ENCODE results near the gene ADAM8. TPM values are rescaled to one million over a fixed set of nuclear protein-coding genes. Genes with fewer than 3 reads are reported as not detected.
A peak's percentile ranks its signal among the peaks of the same experiment; 100 is the strongest.
"Not testable (repeated sequence)": the region's sequence is repeated elsewhere in the genome, so short reads cannot be mapped to it uniquely, and the experiment has no call there.

The ADAM8 gene
- total RNA-seq, 1 donor from 2014 or later, result 16.9 TPM

- DNase-seq (ENCODE audit: low spot score in 2 of 2, unreplicated experiment in 2 of 2), result no peak
- Mint-ChIP-seq H3K4me1 (peaks cover 8% of the 10 kb centered on the region), H3K36me3 (no peaks in the 10 kb centered on the region), H3K27ac (no peak overlapping the region), H3K4me3 (no peak overlapping the region), H3K9me3 (no peaks in the 10 kb centered on the region), H3K27me3 (ENCODE audit: low read depth) (peaks cover 83% of the 10 kb centered on the region)
- TF ChIP-seq CTCF (IDR thresholded peaks at IDR 0.05; ENCODE audit: unreplicated experiment), result no peak
Measured at GRCh38 chr10:133235265-133235855, 41.3 kb downstream of the ADAM8 start.

- not testable (repeated sequence) for H3K27ac Mint-ChIP-seq; DNase-seq (ENCODE audit: low spot score in 2 of 2, unreplicated experiment in 2 of 2); H3K36me3 Mint-ChIP-seq; H3K4me1 Mint-ChIP-seq; H3K4me3 Mint-ChIP-seq; H3K9me3 Mint-ChIP-seq
- H3K27me3 Mint-ChIP-seq (ENCODE audit: low read depth), result peaks cover 80% of the 10 kb centered on the region
Measured at GRCh38 chr10:133234796-133235195, 41.9 kb downstream of the ADAM8 start.

- Mint-ChIP-seq H3K27me3 (ENCODE audit: low read depth) (peaks cover 80% of the 10 kb centered on the region), H3K4me1 (peaks cover 14% of the 10 kb centered on the region), H3K4me3 (no peak overlapping the region), H3K9me3 (no peaks in the 10 kb centered on the region), H3K36me3 (no peaks in the 10 kb centered on the region), H3K27ac (no peak overlapping the region)
- no peak for DNase-seq (ENCODE audit: low spot score in 2 of 2, unreplicated experiment in 2 of 2)
- TF ChIP-seq CTCF (IDR thresholded peaks at IDR 0.05; ENCODE audit: unreplicated experiment), result no peak
Measured at GRCh38 chr10:133231946-133232574, 44.6 kb downstream of the ADAM8 start.

GRCh38 chr10:133231244-133231945, 45.3 kb downstream of the ADAM8 start:
- Mint-ChIP-seq H3K9me3 (no peaks in the 10 kb centered on the region), H3K27me3 (ENCODE audit: low read depth) (peaks cover 86% of the 10 kb centered on the region), H3K36me3 (no peaks in the 10 kb centered on the region), H3K4me1 (peaks cover 14% of the 10 kb centered on the region), H3K27ac (no peak overlapping the region), H3K4me3 (peak overlapping the region; percentile 36)
- TF ChIP-seq CTCF (IDR thresholded peaks at IDR 0.05; ENCODE audit: unreplicated experiment), result no peak
- DNase-seq (ENCODE audit: low spot score in 2 of 2, unreplicated experiment in 2 of 2), result no peak

- peaks cover 87% of the 10 kb centered on the region for H3K27me3 Mint-ChIP-seq (ENCODE audit: low read depth)
- peaks cover 11% of the 10 kb centered on the region for H3K4me1 Mint-ChIP-seq
- H3K4me3 Mint-ChIP-seq, result no peak overlapping the region
- DNase-seq (ENCODE audit: low spot score in 2 of 2, unreplicated experiment in 2 of 2), result peak in 1 of 2 experiments; percentile 74
- H3K36me3 Mint-ChIP-seq, result no peaks in the 10 kb centered on the region
- no peaks in the 10 kb centered on the region for H3K9me3 Mint-ChIP-seq
- no peak for TF ChIP-seq CTCF (IDR thresholded peaks at IDR 0.05; ENCODE audit: unreplicated experiment)
- H3K27ac Mint-ChIP-seq, result no peak overlapping the region
Measured at GRCh38 chr10:133230387-133231195, 46.1 kb downstream of the ADAM8 start.
